Fibroblast of lung (primary cell): Measurements from ENCODE around the gene HDDC2. TPM values are rescaled to one million over a fixed set of nuclear protein-coding genes. Genes with fewer than 3 reads are reported as not detected.

Experiments
- DNase-seq, 2 donors: peaks; one replicate each; pipeline versions ENCODE4 v3.0.0 to v3.0.0-alpha.2; 2010; ENCODE audit warnings: low read depth in 2 of 2
- H2AFZ ChIP-seq: 2 replicates; pipeline ENCODE4 v1.5.1; 2012; ENCODE audit warnings: low read length, control low read depth, inconsistent platforms
- H3K27ac ChIP-seq: 2 replicates; pipeline ENCODE4 v1.5.1; 2011; ENCODE audit warnings: low read length, control low read depth; ENCODE audit not compliant: insufficient read depth
- H3K27me3 ChIP-seq: 2 replicates; pipeline ENCODE4 v1.5.1; 2011; ENCODE audit warnings: mild to moderate bottlenecking, low read length; ENCODE audit not compliant: control insufficient read depth, insufficient read depth
- H3K36me3 ChIP-seq: 2 replicates; pipeline ENCODE4 v1.5.1; 2011; ENCODE audit warnings: low read length; ENCODE audit not compliant: control insufficient read depth, insufficient read depth
- H3K4me1 ChIP-seq: 2 replicates; pipeline ENCODE4 v1.5.1; 2011; ENCODE audit warnings: low read length; ENCODE audit not compliant: control insufficient read depth, insufficient read depth; ENCODE audit errors: extremely low read depth
- H3K4me2 ChIP-seq: 2 replicates; pipeline ENCODE4 v1.5.1; 2011; ENCODE audit warnings: low read length, control low read depth; ENCODE audit not compliant: insufficient read depth; ENCODE audit errors: extremely low read depth
- H3K4me3 ChIP-seq, 4 experiments: fragments of 200-600 bp in 1 of 4; sonication (generic) in 1 of 4; replicated peaks in 1 of 4; 2 replicates each; pipeline ENCODE4 v1.5.1; 2011 to 2016; ENCODE audit warnings: low read length in 4 of 4, low read depth in 3 of 4, mild to moderate bottlenecking in 3 of 4, control low read depth in 2 of 4, inconsistent platforms in 1 of 4, mixed read lengths in 1 of 4; ENCODE audit not compliant: insufficient read depth in 1 of 4; ENCODE audit errors: control extremely low read depth in 1 of 4
- H3K79me2 ChIP-seq: 2 replicates; pipeline ENCODE4 v1.5.1; 2012; ENCODE audit warnings: mild to moderate bottlenecking, low read length, inconsistent platforms; ENCODE audit not compliant: control insufficient read depth, insufficient read depth
- H3K9ac ChIP-seq: 2 replicates; pipeline ENCODE4 v1.5.1; 2011; ENCODE audit warnings: mild to moderate bottlenecking, low read length, control low read depth; ENCODE audit not compliant: insufficient read depth
- H3K9me3 ChIP-seq: 2 replicates; pipeline ENCODE4 v1.5.1; 2012; ENCODE audit warnings: low read depth, low read length; ENCODE audit not compliant: control insufficient read depth, insufficient read depth
- H4K20me1 ChIP-seq: 2 replicates; pipeline ENCODE4 v1.5.1; 2011; ENCODE audit warnings: low read length; ENCODE audit not compliant: control insufficient read depth, insufficient read depth; ENCODE audit errors: extremely low read depth
- CTCF ChIP-seq, 2 donors: IDR thresholded peaks in 1 of 2; conservative IDR thresholded peaks in 1 of 2; 1 replicate in 1 of 2; 2 replicates in 1 of 2; pipeline ENCODE4 v1.5.1; 2011 to 2012; ENCODE audit warnings: low read length in 2 of 2, control low read depth in 1 of 2, inconsistent platforms in 1 of 2, low read depth in 1 of 2, mild to moderate bottlenecking in 1 of 2
- EZH2 ChIP-seq: IDR thresholded peaks from 2 replicates; pipeline ENCODE4 v1.5.1; 2012; ENCODE audit warnings: low read length, control low read depth, mild to moderate bottlenecking; ENCODE audit errors: missing control alignments
- polyA plus RNA-seq, 2 donors: library from polyadenylated mRNA; depleted of rRNA in 1 of 2; stranded (reverse) in 1 of 2; unstranded in 1 of 2; fragments of >200 nt; gene quantifications; 2 replicates each; pipeline ENCODE4 v1.2.1, GENCODE V29; 2011 to 2012; ENCODE audit warnings: missing spikeins in 1 of 2
- total RNA-seq: library from RNA; depleted of rRNA; stranded (reverse); fragments of >200 nt; gene quantifications from 2 replicates; pipeline ENCODE4 v1.2.1, GENCODE V29; 2014

HDDC2 gene
- total and polyA plus RNA-seq, 2 donors (not counting 1 experiment from before 2014, with no cell fraction given), result 58.8 to 174 TPM

GRCh38 chr6:125245523-125246264 lies 56.1 kb downstream of the HDDC2 start:
- TF ChIP-seq EZH2 (no peak), CTCF (conservative IDR thresholded peaks at IDR 0.05 in 1 of 2, IDR thresholded peaks at IDR 0.05 in 1 of 2; ENCODE audit: low read depth in 1 of 2, low read length in 2 of 2) (no peak)
- H3K9ac ChIP-seq, result no peak overlapping the region
- no peaks in the 10 kb centered on the region for H3K36me3 ChIP-seq
- H3K4me3 ChIP-seq, result no peak overlapping the region
- H4K20me1 ChIP-seq, result no peaks in the 10 kb centered on the region
- no peak overlapping the region for H3K4me2 ChIP-seq
- H3K27ac ChIP-seq, result no peak overlapping the region
- H3K79me2 ChIP-seq, result no peaks in the 10 kb centered on the region
- no peaks in the 10 kb centered on the region for H3K9me3 ChIP-seq
- H2AFZ ChIP-seq, result no peak overlapping the region
- H3K27me3 ChIP-seq, result no peaks in the 10 kb centered on the region
- no peak for DNase-seq
- H3K4me1 ChIP-seq, result no peaks in the 10 kb centered on the region

GRCh38 chr6:125245109-125245508 lies 56.7 kb downstream of the HDDC2 start:
- TF ChIP-seq CTCF (conservative IDR thresholded peaks at IDR 0.05 in 1 of 2, IDR thresholded peaks at IDR 0.05 in 1 of 2; ENCODE audit: low read depth in 1 of 2, low read length in 2 of 2) (no peak), EZH2 (no peak)
- H2AFZ ChIP-seq, result no peak overlapping the region
- no peak for DNase-seq

DNA sequence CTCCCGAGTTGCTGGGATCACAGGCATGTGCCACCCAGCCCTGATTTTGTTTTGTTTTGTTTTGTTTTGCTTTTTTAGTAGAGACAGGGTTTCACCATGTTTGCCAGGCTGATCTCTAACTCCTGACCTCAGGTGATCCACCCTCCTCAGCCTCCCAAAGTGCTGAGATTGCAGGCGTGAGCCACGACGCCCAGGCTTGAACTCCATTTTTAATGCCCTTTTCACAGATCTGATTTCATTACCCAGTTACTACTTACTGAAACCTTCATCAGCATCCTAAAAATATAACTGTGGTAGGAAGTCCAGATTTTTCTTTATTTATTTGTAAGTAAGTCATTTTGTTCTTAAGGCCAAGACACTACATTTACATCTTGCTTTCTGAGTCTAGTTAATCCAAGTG lies 64.0 kb downstream of the HDDC2 start:
- DNase-seq, result no peak
- Histone ChIP-seq H4K20me1 (no peaks in the 10 kb centered on the region), H3K27ac (no peak overlapping the region)

More at GRCh38 chr6:125245109-125245508, 56.7 kb downstream of the HDDC2 start:
- no peaks in the 10 kb centered on the region for H3K27me3 ChIP-seq
- no peak overlapping the region for H3K9ac ChIP-seq
- no peak overlapping the region for H3K4me3 ChIP-seq
- H3K79me2 ChIP-seq, result no peaks in the 10 kb centered on the region
- no peak overlapping the region for H3K27ac ChIP-seq
- no peaks in the 10 kb centered on the region for H3K4me1 ChIP-seq
- H3K4me2 ChIP-seq, result no peak overlapping the region
- H4K20me1 ChIP-seq, result no peaks in the 10 kb centered on the region
- H3K9me3 ChIP-seq, result no peaks in the 10 kb centered on the region
- no peaks in the 10 kb centered on the region for H3K36me3 ChIP-seq

More for the DNA sequence above, 64.0 kb downstream of the HDDC2 start:
- Histone ChIP-seq H3K4me1 (peaks cover 3% of the 10 kb centered on the region), H3K4me2 (no peak overlapping the region), H3K4me3 (no peak overlapping the region), H3K36me3 (no peaks in the 10 kb centered on the region), H3K9me3 (no peaks in the 10 kb centered on the region), H3K27me3 (no peaks in the 10 kb centered on the region), H2AFZ (no peak overlapping the region), H3K9ac (no peak overlapping the region), H3K79me2 (no peaks in the 10 kb centered on the region)
- TF ChIP-seq CTCF (conservative IDR thresholded peaks at IDR 0.05 in 1 of 2, IDR thresholded peaks at IDR 0.05 in 1 of 2; ENCODE audit: low read depth in 1 of 2, low read length in 2 of 2) (no peak), EZH2 (no peak)
